Cardiac fibroblast (primary cell): Measurements from ENCODE around the gene TAGLN2.
"Not testable (repeated sequence)": the region's sequence is repeated elsewhere in the genome, so short reads cannot be mapped to it uniquely, and the experiment has no call there.

ENCODE experiments used
- DNase-seq, 2 donors: peaks; one replicate each; pipeline versions ENCODE4 v3.0.0 to v3.0.0-alpha.2; 2010; ENCODE audit warnings: low read depth in 2 of 2
- H3K4me3 ChIP-seq, 2 donors: replicated peaks in 1 of 2; 1 replicate in 1 of 2; 2 replicates in 1 of 2; pipeline ENCODE4 v1.5.1; 2011; ENCODE audit warnings: low read depth in 2 of 2, low read length in 2 of 2, mild to moderate bottlenecking in 2 of 2, moderate library complexity in 1 of 2
- CTCF ChIP-seq: IDR thresholded peaks from one replicate; pipeline ENCODE4 v1.5.1; 2011; ENCODE audit warnings: low read depth, mild to moderate bottlenecking, low read length, inconsistent platforms

Gene TAGLN2

GRCh38 chr1:159906960-159907359 lies 18.3 kb downstream of the TAGLN2 start:
- no peak overlapping the region for H3K4me3 ChIP-seq
- TF ChIP-seq CTCF = no peak
- DNase-seq = no peak

- DNase-seq, H3K4me3 ChIP-seq: not testable (repeated sequence)
Measured at GRCh38 chr1:159904036-159904435, 21.3 kb downstream of the TAGLN2 start.

- H3K4me3 ChIP-seq = no peak overlapping the region
- no peak for TF ChIP-seq CTCF
- DNase-seq = no peak
Measured at GRCh38 chr1:159902541-159902940, 22.8 kb downstream of the TAGLN2 start.

- no peak for DNase-seq
- H3K4me3 ChIP-seq = no peak overlapping the region
- TF ChIP-seq CTCF = no peak
Measured at GRCh38 chr1:159900755-159901360, 24.4 kb downstream of the TAGLN2 start.

GRCh38 chr1:159900086-159900680 lies 25.1 kb downstream of the TAGLN2 start, which contains the start of gene CFAP45:
Gene CFAP45, minus strand, starts transcription at chr1:159900165. Its CDS starts 67 bp downstream, at chr1:159900098.
- H3K4me3 ChIP-seq = no peak within 1 kb of the TSS
- TF ChIP-seq CTCF = no peak
- DNase-seq = peak; percentile 75 to 89

- H3K4me3 ChIP-seq = not testable (repeated sequence)
Measured at GRCh38 chr1:159899634-159900033, 25.7 kb downstream of the TAGLN2 start.

GRCh38 chr1:159898527-159898926 lies 26.8 kb downstream of the TAGLN2 start:
- TF ChIP-seq CTCF = no peak
- DNase-seq = no peak
- no peak overlapping the region for H3K4me3 ChIP-seq

More at GRCh38 chr1:159899634-159900033, 25.7 kb downstream of the TAGLN2 start:
- not testable (repeated sequence) for DNase-seq

- no peak overlapping the region for H3K4me3 ChIP-seq
- no peak for DNase-seq
- TF ChIP-seq CTCF = no peak
Measured at GRCh38 chr1:159897962-159898361, 27.3 kb downstream of the TAGLN2 start.
